ENCODE results near the gene ARL15. TPM values are rescaled to one million over a fixed set of nuclear protein-coding genes. Genes with fewer than 3 reads are reported as not detected.

Gene ARL15
- total RNA-seq, 1 experiment from 2014 or later, result 13.0 TPM

DNA sequence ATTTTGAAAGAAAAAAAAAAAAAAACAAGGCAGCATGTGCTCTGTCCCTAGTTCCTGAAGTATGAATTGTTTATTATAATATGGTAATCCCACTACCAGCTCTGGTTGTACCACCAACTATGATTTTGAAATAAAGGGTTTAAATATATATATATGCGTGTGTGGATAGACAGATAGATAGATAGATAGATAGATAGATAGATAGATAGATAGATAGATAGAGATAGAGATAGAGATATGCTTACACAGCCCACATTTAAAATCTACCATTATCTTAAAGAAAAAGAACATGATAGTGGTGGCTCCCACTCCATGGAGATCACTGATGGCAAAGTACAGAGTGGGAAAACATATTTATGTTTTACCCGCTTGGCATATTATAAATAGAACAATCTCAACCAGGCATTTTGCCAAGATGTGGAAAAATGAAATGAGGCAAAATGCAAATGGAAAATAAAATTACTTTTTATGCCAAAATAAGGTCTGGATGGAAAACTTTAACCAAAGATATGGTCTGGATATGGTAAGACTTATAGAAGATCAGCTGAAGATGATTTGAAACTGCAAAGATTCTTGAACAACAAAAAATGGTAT lies 170.0 kb downstream of the ARL15 start:
- Histone ChIP-seq H4K91ac (ENCODE audit: insufficient read length, low read depth, low read length) (no peak overlapping the region), H3K27ac (ENCODE audit: insufficient read length, low read depth, low read length) (no peak overlapping the region), H3K14ac (ENCODE audit: insufficient read depth, low read length) (no peak overlapping the region), H2BK5ac (ENCODE audit: insufficient read length, low read length) (no peak overlapping the region), H3K23ac (ENCODE audit: insufficient read length, low read depth, low read length) (no peak overlapping the region), H2BK120ac (ENCODE audit: low read depth, low read length, poor library complexity, severe bottlenecking) (no peak overlapping the region), H3K4me1 (ENCODE audit: insufficient read depth, low read length) (no peaks in the 10 kb centered on the region), H2AK5ac (ENCODE audit: insufficient read length, low read length) (no peak overlapping the region), H3K27me3 (ENCODE audit: insufficient read depth, low read length) (no peaks in the 10 kb centered on the region), H3K79me1 (ENCODE audit: insufficient read depth, low read depth, low read length, poor library complexity, severe bottlenecking) (no peaks in the 10 kb centered on the region), H3K9me3 (ENCODE audit: control insufficient read depth, low read depth, low read length) (no peaks in the 10 kb centered on the region), H3K56ac (ENCODE audit: insufficient read length, low read depth, low read length) (no peak overlapping the region), H3K23me2 (ENCODE audit: insufficient read length, low read depth, low read length, poor library complexity, severe bottlenecking) (no peaks in the 10 kb centered on the region), H2BK20ac (ENCODE audit: low read depth, low read length, poor library complexity, severe bottlenecking) (no peak overlapping the region), H3K9ac (ENCODE audit: extremely low read depth, insufficient read length, low read length) (no peak overlapping the region), H3T11ph (ENCODE audit: low read length) (no peak overlapping the region), H2AFZ (ENCODE audit: low read length) (no peak overlapping the region), H4K20me1 (ENCODE audit: control insufficient read depth, insufficient read depth, insufficient read length) (no peaks in the 10 kb centered on the region), H2BK15ac (ENCODE audit: low read depth, low read length) (no peak overlapping the region), H4K5ac (ENCODE audit: insufficient read length, low read depth, low read length) (no peak overlapping the region), H2BK12ac (ENCODE audit: insufficient read length, low read depth, low read length) (no peak overlapping the region), H3K4me2 (ENCODE audit: insufficient read depth, insufficient read length, low read length) (no peak overlapping the region), H3K79me2 (ENCODE audit: insufficient read depth, low read length) (no peaks in the 10 kb centered on the region; the same call in 1 of the 2 replicates), H4K8ac (replicated peaks; ENCODE audit: insufficient read length, low read depth, low read length) (no peak overlapping the region), H3K4ac (ENCODE audit: low read depth, low read length) (no peak overlapping the region), H3K18ac (ENCODE audit: insufficient read length, low read depth, low read length) (no peak overlapping the region)
- no CpG with 5 or more reads among the region's 2 CpGs for WGBS (ENCODE audit: extremely low coverage, insufficient read length, low lambda C conversion rate)
- no peak overlapping the region for H3K4me3 Mint-ChIP-seq
- no peaks in the 10 kb centered on the region for H3K4me1 Mint-ChIP-seq
- no peaks in the 10 kb centered on the region for H3K9me3 Mint-ChIP-seq
- no peaks in the 10 kb centered on the region for H3K36me3 Mint-ChIP-seq (ENCODE audit: insufficient read depth in 1 of 3, low read depth in 3 of 3)
- DNase-seq, result no peak
- TF ChIP-seq, protein P1, sequence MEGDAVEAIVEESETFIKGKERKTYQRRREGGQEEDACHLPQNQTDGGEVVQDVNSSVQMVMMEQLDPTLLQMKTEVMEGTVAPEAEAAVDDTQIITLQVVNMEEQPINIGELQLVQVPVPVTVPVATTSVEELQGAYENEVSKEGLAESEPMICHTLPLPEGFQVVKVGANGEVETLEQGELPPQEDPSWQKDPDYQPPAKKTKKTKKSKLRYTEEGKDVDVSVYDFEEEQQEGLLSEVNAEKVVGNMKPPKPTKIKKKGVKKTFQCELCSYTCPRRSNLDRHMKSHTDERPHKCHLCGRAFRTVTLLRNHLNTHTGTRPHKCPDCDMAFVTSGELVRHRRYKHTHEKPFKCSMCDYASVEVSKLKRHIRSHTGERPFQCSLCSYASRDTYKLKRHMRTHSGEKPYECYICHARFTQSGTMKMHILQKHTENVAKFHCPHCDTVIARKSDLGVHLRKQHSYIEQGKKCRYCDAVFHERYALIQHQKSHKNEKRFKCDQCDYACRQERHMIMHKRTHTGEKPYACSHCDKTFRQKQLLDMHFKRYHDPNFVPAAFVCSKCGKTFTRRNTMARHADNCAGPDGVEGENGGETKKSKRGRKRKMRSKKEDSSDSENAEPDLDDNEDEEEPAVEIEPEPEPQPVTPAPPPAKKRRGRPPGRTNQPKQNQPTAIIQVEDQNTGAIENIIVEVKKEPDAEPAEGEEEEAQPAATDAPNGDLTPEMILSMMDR (conservative IDR thresholded peaks at IDR 0.05), result no peak
- H3K27me3 Mint-ChIP-seq (ENCODE audit: low read depth), result no peaks in the 10 kb centered on the region
- H3K27ac Mint-ChIP-seq, result no peak overlapping the region
